Measurements from ENCODE around the gene SERPINB7. TPM values are rescaled to one million over a fixed set of nuclear protein-coding genes. Genes with fewer than 3 reads are reported as not detected.

The SERPINB7 gene
- total RNA-seq, 4 donors from 2014 or later: not detected

DNA sequence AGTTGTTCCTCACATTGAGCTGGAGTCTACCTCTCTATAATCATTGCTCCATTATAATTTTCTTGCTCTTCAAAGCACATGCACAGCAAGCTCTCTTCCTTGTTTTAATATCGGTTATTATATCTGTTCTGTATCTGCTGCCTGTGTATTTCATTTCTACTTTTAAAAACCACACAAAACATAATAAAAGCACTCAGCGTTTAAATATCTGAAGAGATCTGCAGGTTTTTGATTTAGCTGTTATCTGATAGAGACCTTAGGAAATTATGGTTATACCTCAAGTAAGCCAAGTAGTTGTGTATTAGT, 49.0 kb downstream of the SERPINB7 start:
- no peak for DNase-seq
- no peak overlapping the region for H3K27ac ChIP-seq
- no peak overlapping the region for H3K4me3 ChIP-seq
- H3K36me3 ChIP-seq: no peaks in the 10 kb centered on the region
- H3K4me1 ChIP-seq: no peaks in the 10 kb centered on the region
- no peaks in the 10 kb centered on the region for H3K27me3 ChIP-seq
- TF ChIP-seq CTCF (IDR thresholded peaks at IDR 0.05): no peak
- no peak for TF ChIP-seq POLR2A (IDR thresholded peaks at IDR 0.05)
- H3K9me3 ChIP-seq: no peaks in the 10 kb centered on the region

GRCh38 chr18:63828120-63828519, 52.9 kb downstream of the SERPINB7 start:
- TF ChIP-seq POLR2A (IDR thresholded peaks at IDR 0.05): no peak
- no peak for TF ChIP-seq CTCF (IDR thresholded peaks at IDR 0.05)
- Histone ChIP-seq H3K4me3 (no peak overlapping the region), H3K9me3 (no peaks in the 10 kb centered on the region), H3K27me3 (no peaks in the 10 kb centered on the region), H3K36me3 (no peaks in the 10 kb centered on the region), H3K27ac (no peak overlapping the region), H3K4me1 (no peaks in the 10 kb centered on the region)
- DNase-seq: no peak

DNA sequence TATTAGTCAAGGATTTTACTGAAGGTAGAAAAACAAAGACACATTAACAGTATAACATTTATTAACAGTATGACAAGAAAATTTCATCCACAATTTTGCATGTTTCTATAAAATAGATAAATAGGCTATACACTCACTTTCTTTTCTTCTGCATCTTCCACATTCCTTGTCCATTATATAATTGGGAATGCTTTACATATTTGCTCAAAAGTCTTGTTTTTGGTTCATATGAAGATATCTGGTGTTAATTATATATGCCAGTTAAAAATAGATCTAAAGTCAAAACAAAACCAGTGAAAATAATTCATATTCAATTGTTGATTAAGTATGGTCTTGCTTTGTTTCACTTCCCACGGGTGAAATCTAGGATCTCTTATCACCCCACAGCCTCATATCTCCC, 53.4 kb downstream of the SERPINB7 start:
- Histone ChIP-seq H3K36me3 (no peaks in the 10 kb centered on the region), H3K4me3 (no peak overlapping the region), H3K4me1 (no peaks in the 10 kb centered on the region), H3K27me3 (no peaks in the 10 kb centered on the region), H3K27ac (no peak overlapping the region), H3K9me3 (no peaks in the 10 kb centered on the region)
- no peak for TF ChIP-seq POLR2A (IDR thresholded peaks at IDR 0.05)
- TF ChIP-seq CTCF (IDR thresholded peaks at IDR 0.05): no peak
- DNase-seq: no peak

- no peaks in the 10 kb centered on the region for H3K4me1 ChIP-seq
- H3K27me3 ChIP-seq: no peaks in the 10 kb centered on the region
- no peaks in the 10 kb centered on the region for H3K36me3 ChIP-seq
- no peak overlapping the region for H3K4me3 ChIP-seq
- no peak for DNase-seq
- TF ChIP-seq POLR2A (IDR thresholded peaks at IDR 0.05): no peak
- H3K9me3 ChIP-seq: no peaks in the 10 kb centered on the region
- no peak overlapping the region for H3K27ac ChIP-seq
These were observed 54.7 kb downstream of the SERPINB7 start for GRCh38 chr18:63829886-63830285.

GRCh38 chr18:63831080-63831788, 56.0 kb downstream of the SERPINB7 start:
- TF ChIP-seq CTCF (IDR thresholded peaks at IDR 0.05): no peak
- TF ChIP-seq POLR2A (IDR thresholded peaks at IDR 0.05): no peak
- DNase-seq: no peak

DNA sequence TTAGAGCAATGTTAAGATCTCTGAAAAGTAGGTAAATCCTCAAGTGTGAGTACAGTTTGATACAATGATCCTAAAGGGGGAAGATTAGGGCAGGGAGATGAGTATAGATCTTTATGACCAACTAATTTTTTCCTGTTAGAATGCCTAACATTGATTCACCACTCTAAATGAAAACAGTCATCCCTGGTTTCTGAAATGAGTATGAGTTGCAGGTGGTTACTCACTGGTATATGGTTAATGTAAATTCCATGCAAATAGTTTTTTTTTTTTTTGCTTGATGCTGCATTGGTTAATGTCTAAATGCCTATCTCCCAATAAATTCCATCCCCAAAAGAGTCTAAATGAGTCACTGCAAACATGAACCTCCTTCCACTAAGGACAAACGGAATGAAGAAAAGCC, 57.3 kb downstream of the SERPINB7 start:
- no peak overlapping the region for H3K27ac ChIP-seq
- H3K9me3 ChIP-seq: no peaks in the 10 kb centered on the region
- H3K36me3 ChIP-seq: no peaks in the 10 kb centered on the region
- H3K27me3 ChIP-seq: no peaks in the 10 kb centered on the region
- DNase-seq: no peak
- H3K4me1 ChIP-seq: no peaks in the 10 kb centered on the region
- TF ChIP-seq POLR2A (IDR thresholded peaks at IDR 0.05) (no peak), CTCF (IDR thresholded peaks at IDR 0.05) (no peak)
- H3K4me3 ChIP-seq: no peak overlapping the region

More at GRCh38 chr18:63831080-63831788, 56.0 kb downstream of the SERPINB7 start:
- no peaks in the 10 kb centered on the region for H3K4me1 ChIP-seq
- no peak overlapping the region for H3K27ac ChIP-seq
- H3K36me3 ChIP-seq: no peaks in the 10 kb centered on the region
- H3K27me3 ChIP-seq: no peaks in the 10 kb centered on the region
- no peak overlapping the region for H3K4me3 ChIP-seq
- no peaks in the 10 kb centered on the region for H3K9me3 ChIP-seq

Measured in Peyer's patch (tissue), 4 donors.